Ishikawa (cell line): ENCODE data around the gene ZBTB16.

Experiments used
- CEBPB ChIP-seq: IDR thresholded peaks from 2 replicates; pipeline ENCODE4 v1.6.1; 2012
- CREB1 ChIP-seq: IDR thresholded peaks from 2 replicates; pipeline ENCODE4 v1.6.1; 2012; ENCODE audit warnings: low read depth
- EP300 ChIP-seq: IDR thresholded peaks from 2 replicates; pipeline ENCODE4 v1.6.1; 2012; ENCODE audit warnings: borderline replicate concordance
- NFIC ChIP-seq: IDR thresholded peaks from 2 replicates; pipeline ENCODE4 v1.6.1; 2012
- RAD21 ChIP-seq: IDR thresholded peaks from 2 replicates; pipeline ENCODE4 v1.6.1; 2012; ENCODE audit warnings: low read depth
- REST ChIP-seq: IDR thresholded peaks from 2 replicates; pipeline ENCODE4 v1.6.1; 2012; ENCODE audit warnings: low read depth, mild to moderate bottlenecking
- TAF1 ChIP-seq: IDR thresholded peaks from 2 replicates; pipeline ENCODE4 v1.6.1; 2012; ENCODE audit warnings: low read depth, mild to moderate bottlenecking
- TCF12 ChIP-seq: IDR thresholded peaks from 2 replicates; pipeline ENCODE4 v1.6.1; 2012; ENCODE audit warnings: low read depth
- TEAD4 ChIP-seq: IDR thresholded peaks from 2 replicates; pipeline ENCODE4 v1.6.1; 2012
- USF1 ChIP-seq: IDR thresholded peaks from 2 replicates; pipeline ENCODE4 v1.6.1; 2012
- YY1 ChIP-seq: IDR thresholded peaks from 2 replicates; pipeline ENCODE4 v1.6.1; 2012; ENCODE audit warnings: low read depth
- TF ChIP-seq, protein P1 (sequence below): IDR thresholded peaks from 2 replicates; pipeline ENCODE4 v1.6.1; 2012

DNA sequence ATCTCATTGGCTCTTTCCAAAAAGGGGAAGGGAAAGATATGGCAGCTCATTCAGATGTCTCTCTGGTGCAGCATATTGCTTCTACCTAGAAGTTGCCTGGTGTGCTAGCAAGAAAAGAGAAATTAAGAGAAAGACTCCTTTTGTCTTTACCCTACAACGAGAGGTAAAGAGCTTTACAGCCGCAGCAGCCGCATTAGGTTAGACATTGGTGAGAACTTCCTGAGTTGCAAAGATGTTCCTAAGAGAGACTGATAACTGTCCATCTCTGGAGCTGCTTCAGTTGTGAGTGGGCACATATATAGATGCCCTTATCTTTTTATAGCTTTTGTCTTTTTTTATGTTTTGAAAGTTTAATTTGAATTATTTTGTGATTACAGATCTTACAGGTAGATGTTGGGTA is 155.9 kb downstream of the ZBTB16 start:
- no peak for TF ChIP-seq USF1
- TF ChIP-seq REST: no peak
- TF ChIP-seq TCF12: no peak
- TF ChIP-seq NFIC: no peak
- no peak for TF ChIP-seq CEBPB
- TF ChIP-seq, protein P1, sequence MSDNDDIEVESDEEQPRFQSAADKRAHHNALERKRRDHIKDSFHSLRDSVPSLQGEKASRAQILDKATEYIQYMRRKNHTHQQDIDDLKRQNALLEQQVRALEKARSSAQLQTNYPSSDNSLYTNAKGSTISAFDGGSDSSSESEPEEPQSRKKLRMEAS: no peak
- TF ChIP-seq RAD21: no peak
- no peak for TF ChIP-seq EP300
- TF ChIP-seq TAF1: no peak
- TF ChIP-seq YY1: no peak
- TF ChIP-seq TEAD4: no peak
- TF ChIP-seq CREB1: no peak
